ENCODE measurements around the gene DACH1.

DNA sequence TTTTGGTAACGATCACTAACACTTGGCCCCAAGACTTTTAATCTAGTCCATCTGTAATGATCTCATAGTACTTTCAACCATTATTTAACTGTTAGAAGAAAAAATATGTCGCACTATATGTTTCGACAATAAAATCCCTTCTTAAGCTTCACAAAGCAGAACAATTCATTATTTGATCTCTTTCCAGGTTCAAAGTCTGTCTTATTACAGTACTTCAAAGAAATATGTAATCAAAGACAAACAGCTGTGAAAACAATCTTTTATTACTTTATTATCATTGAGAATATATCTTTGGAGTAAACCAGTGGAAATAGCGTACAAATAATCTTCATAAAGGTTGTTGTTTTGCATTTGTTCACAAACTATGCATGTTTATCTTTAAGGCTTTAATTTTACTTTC, 93.5 kb downstream of the DACH1 start:
- TF ChIP-seq, protein P1, sequence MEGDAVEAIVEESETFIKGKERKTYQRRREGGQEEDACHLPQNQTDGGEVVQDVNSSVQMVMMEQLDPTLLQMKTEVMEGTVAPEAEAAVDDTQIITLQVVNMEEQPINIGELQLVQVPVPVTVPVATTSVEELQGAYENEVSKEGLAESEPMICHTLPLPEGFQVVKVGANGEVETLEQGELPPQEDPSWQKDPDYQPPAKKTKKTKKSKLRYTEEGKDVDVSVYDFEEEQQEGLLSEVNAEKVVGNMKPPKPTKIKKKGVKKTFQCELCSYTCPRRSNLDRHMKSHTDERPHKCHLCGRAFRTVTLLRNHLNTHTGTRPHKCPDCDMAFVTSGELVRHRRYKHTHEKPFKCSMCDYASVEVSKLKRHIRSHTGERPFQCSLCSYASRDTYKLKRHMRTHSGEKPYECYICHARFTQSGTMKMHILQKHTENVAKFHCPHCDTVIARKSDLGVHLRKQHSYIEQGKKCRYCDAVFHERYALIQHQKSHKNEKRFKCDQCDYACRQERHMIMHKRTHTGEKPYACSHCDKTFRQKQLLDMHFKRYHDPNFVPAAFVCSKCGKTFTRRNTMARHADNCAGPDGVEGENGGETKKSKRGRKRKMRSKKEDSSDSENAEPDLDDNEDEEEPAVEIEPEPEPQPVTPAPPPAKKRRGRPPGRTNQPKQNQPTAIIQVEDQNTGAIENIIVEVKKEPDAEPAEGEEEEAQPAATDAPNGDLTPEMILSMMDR (IDR thresholded peaks at IDR 0.05; ENCODE audit: poor library complexity) = no peak
- TF ChIP-seq EZH2 (IDR thresholded peaks at IDR 0.05; ENCODE audit: borderline replicate concordance) = no peak
- no peak for TF ChIP-seq EZH2phosphoT487 (IDR thresholded peaks at IDR 0.05; ENCODE audit: low read depth, severe bottlenecking, unreplicated experiment)

Data from hepatocyte (in vitro differentiated cells).